HFF-Myc (cell line): Measurements from ENCODE around the gene MUSK.
"Not testable (repeated sequence)": the region's sequence is repeated elsewhere in the genome, so short reads cannot be mapped to it uniquely, and the experiment has no call there.

ENCODE experiments used
- DNase-seq: peaks from one replicate; pipeline ENCODE4 v3.0.0-alpha.2; 2011; ENCODE audit warnings: low read depth; ENCODE audit errors: extremely low read depth
- H3K4me3 ChIP-seq: replicated peaks from 2 replicates; pipeline ENCODE4 v1.5.1; 2011; ENCODE audit warnings: low read depth, mild to moderate bottlenecking, control low read depth, low read length
- TF ChIP-seq, protein P1 (sequence below): IDR thresholded peaks from 2 replicates; pipeline ENCODE4 v1.5.1; 2012; ENCODE audit warnings: mild to moderate bottlenecking, low read depth, low read length, control low read depth; ENCODE audit errors: missing control alignments

The MUSK gene

GRCh38 chr9:110777196-110777875 lies 108.7 kb downstream of the MUSK start:
- H3K4me3 ChIP-seq: no peak overlapping the region
- TF ChIP-seq, protein P1, sequence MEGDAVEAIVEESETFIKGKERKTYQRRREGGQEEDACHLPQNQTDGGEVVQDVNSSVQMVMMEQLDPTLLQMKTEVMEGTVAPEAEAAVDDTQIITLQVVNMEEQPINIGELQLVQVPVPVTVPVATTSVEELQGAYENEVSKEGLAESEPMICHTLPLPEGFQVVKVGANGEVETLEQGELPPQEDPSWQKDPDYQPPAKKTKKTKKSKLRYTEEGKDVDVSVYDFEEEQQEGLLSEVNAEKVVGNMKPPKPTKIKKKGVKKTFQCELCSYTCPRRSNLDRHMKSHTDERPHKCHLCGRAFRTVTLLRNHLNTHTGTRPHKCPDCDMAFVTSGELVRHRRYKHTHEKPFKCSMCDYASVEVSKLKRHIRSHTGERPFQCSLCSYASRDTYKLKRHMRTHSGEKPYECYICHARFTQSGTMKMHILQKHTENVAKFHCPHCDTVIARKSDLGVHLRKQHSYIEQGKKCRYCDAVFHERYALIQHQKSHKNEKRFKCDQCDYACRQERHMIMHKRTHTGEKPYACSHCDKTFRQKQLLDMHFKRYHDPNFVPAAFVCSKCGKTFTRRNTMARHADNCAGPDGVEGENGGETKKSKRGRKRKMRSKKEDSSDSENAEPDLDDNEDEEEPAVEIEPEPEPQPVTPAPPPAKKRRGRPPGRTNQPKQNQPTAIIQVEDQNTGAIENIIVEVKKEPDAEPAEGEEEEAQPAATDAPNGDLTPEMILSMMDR: no peak
- no peak for DNase-seq

DNA sequence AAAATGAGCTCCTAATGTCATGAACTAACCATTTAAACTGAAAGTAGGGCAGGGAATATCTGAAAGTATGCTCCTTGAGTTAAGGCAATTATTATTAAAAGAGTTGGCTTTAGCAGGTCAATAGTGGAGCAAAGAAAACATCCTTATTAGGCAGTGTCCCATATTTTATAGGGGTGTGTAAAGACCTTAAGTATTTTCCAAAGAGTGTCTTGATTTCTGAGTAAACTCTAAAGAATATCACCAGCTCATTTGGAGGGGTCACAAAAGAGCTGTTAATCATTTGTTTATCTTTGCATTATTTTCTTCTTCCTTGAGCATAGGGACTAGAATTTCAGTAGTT lies 109.3 kb downstream of the MUSK start:
- H3K4me3 ChIP-seq: no peak overlapping the region
- TF ChIP-seq, protein P1: no peak
- no peak for DNase-seq

- TF ChIP-seq, protein P1: no peak
- no peak for DNase-seq
- no peak overlapping the region for H3K4me3 ChIP-seq
These were observed 114.1 kb downstream of the MUSK start for GRCh38 chr9:110782701-110783100.

- no peak for DNase-seq
- TF ChIP-seq, protein P1: no peak
- no peak overlapping the region for H3K4me3 ChIP-seq
These were observed 115.7 kb downstream of the MUSK start for GRCh38 chr9:110784309-110784708.

GRCh38 chr9:110785166-110785565 lies 116.6 kb downstream of the MUSK start:
- TF ChIP-seq, protein P1: no peak
- no peak overlapping the region for H3K4me3 ChIP-seq
- DNase-seq: no peak

DNA sequence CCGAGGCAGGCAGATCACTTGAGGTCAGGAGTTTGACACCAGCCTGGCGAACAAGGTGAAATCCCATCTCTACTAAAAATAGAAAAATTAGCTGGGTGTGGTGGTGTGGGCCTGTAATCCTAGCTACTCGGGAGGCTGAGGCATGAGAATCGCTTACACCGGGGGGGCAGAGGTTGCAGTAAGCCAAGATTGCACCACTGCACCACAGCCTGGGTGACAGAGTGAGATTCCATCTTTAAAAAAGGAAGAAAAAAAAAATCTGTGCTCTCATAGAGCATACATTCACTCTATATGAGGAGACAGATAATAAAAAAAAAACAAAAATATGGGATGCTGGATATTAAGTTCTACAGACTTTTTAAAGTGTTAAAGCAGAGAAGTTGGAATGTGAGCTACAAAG lies 119.8 kb downstream of the MUSK start:
- not testable (repeated sequence) for DNase-seq, H3K4me3 ChIP-seq

DNA sequence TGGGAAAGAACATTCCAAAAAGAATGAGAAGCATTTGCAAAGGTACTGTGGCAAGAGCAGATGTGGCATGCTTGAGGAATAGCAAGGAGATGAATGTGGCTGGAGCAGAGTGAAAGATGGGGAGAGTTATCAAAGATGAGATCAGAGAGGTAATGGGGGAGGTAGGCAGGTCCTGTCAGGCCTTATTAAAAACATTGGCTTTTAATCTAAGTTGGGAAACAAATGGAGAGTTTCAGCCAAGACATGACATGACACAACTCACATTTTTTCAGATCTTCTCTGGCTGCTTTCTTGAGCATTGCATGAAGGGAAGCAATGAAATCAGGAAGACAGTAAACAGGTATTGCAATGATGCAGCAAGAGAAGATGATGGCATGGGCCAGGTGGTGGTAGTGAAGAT lies 120.3 kb downstream of the MUSK start:
- TF ChIP-seq, protein P1: no peak
- DNase-seq: no peak
- H3K4me3 ChIP-seq: no peak overlapping the region
